K562 (cell line): ENCODE measurements around the gene SCGB1A1. TPM values are rescaled to one million over a fixed set of nuclear protein-coding genes. Genes with fewer than 3 reads are reported as not detected.
A peak's percentile ranks its signal among the peaks of the same experiment; 100 is the strongest.

Experiments used
- ATAC-seq: fragments of 200-7000 bp; cut with Tn5 transposase; 3 replicates; pipeline ENCODE4 v1.9.1; 2020; ENCODE audit warnings: moderate library complexity
- BruUV-seq: library from RNA; stranded (reverse); fragments of 400-500 nt; replicated peaks from 2 replicates; lab custom pipeline; 2021; lab: Mats Ljungman, UMichigan
- CTCF ChIA-PET: fragments of 300-600 bp; formaldehyde crosslinking; extraction: SDS; loops from one replicate; lab custom pipeline; 2021; ENCODE audit warnings: low intra/inter-chr PET ratio; lab: Yijun Ruan, JAX
- POLR2A ChIA-PET: fragments of 300-600, 350-650 bp; sonication (Branson Sonifier 250); formaldehyde crosslinking; extraction: SDS; loops from one replicate; lab custom pipeline; 2021; ENCODE audit warnings: antibody characterized with exemption, inconsistent platforms; lab: Yijun Ruan, JAX
- DNase-seq, 4 experiments: peaks; one replicate each; pipeline versions ENCODE4 v3.0.0 to v3.0.0-alpha.2; 2011 to 2018; ENCODE audit warnings: low spot score in 3 of 4, mixed read lengths in 3 of 4; ENCODE audit errors: extremely low read depth in 1 of 4
- FAIRE-seq: peaks from 2 replicates; lab custom pipeline; 2011; peaks lifted over from hg19 to GRCh38; lab: Jason Lieb, UNC
- H2AFZ ChIP-seq: 2 replicates; pipeline ENCODE4 v1.6.0; 2011; ENCODE audit warnings: low read depth, low read length, control low read depth, inconsistent platforms
- H3K27ac ChIP-seq: fragments of 200-600 bp; 3 replicates; pipeline ENCODE4 v1.8.0; 2011; ENCODE audit warnings: low read depth, mild to moderate bottlenecking, control low read depth, inconsistent platforms, low read length, moderate library complexity, mixed read lengths; ENCODE audit errors: extremely low read depth
- H3K27me3 ChIP-seq, 2 experiments: fragments of 300-600 bp in 1 of 2; 2 replicates in 1 of 2; 3 replicates in 1 of 2; pipeline versions ENCODE4 v1.6.0 to v1.8.0; 2011; ENCODE audit warnings: inconsistent platforms in 2 of 2, low read length in 2 of 2, mild to moderate bottlenecking in 1 of 2, mixed read lengths in 1 of 2, moderate library complexity in 1 of 2; ENCODE audit not compliant: control insufficient read depth in 2 of 2, insufficient read depth in 2 of 2
- H3K36me3 ChIP-seq: fragments of 300-600 bp; 3 replicates; pipeline ENCODE4 v1.8.0; 2011; ENCODE audit warnings: mild to moderate bottlenecking, low read length, inconsistent platforms; ENCODE audit not compliant: control insufficient read depth, insufficient read depth
- H3K4me1 ChIP-seq, 2 experiments: fragments of 200-600 bp in 1 of 2; replicated peaks in 1 of 2; 2 replicates in 1 of 2; 3 replicates in 1 of 2; pipeline versions ENCODE4 v1.5.1 to v1.8.0; 2011; ENCODE audit warnings: inconsistent platforms in 2 of 2, low read length in 2 of 2, mild to moderate bottlenecking in 1 of 2, mixed read lengths in 1 of 2, moderate library complexity in 1 of 2; ENCODE audit not compliant: control insufficient read depth in 2 of 2, insufficient read depth in 2 of 2
- H3K4me2 ChIP-seq: 2 replicates; pipeline ENCODE4 v1.6.1; 2011; ENCODE audit warnings: low read length, control low read depth, inconsistent platforms, mixed read lengths; ENCODE audit not compliant: insufficient read depth
- H3K4me3 ChIP-seq: fragments of 200-600 bp; sonication (generic), shearing (Covaris generic); 2 replicates; pipeline ENCODE4 v1.5.1; 2016; ENCODE audit warnings: control low read depth, inconsistent platforms
- H3K79me2 ChIP-seq: fragments of 200-600 bp; 3 replicates; pipeline ENCODE4 v1.8.0; 2011; ENCODE audit warnings: low read length, inconsistent platforms; ENCODE audit not compliant: control insufficient read depth, insufficient read depth
- H3K9ac ChIP-seq, 2 experiments: 2 replicates each; pipeline versions ENCODE4 v1.6.0 to v1.6.1; 2011; ENCODE audit warnings: low read depth in 2 of 2, low read length in 2 of 2, control low read depth in 1 of 2, inconsistent platforms in 1 of 2, mild to moderate bottlenecking in 1 of 2, mixed read lengths in 1 of 2; ENCODE audit not compliant: insufficient read depth in 1 of 2
- H3K9me1 ChIP-seq: one replicate; pipeline ENCODE4 v1.6.0; 2011; ENCODE audit warnings: inconsistent platforms, mild to moderate bottlenecking, low read length, moderate library complexity; ENCODE audit not compliant: control insufficient read depth, insufficient read depth
- H3K9me3 ChIP-seq: replicated peaks from 2 replicates; pipeline ENCODE4 v1.5.1; 2011; ENCODE audit warnings: low read depth, low read length, inconsistent platforms; ENCODE audit not compliant: control insufficient read depth, insufficient read depth
- H4K20me1 ChIP-seq: replicated peaks from 2 replicates; pipeline ENCODE4 v1.6.1; 2011; ENCODE audit warnings: low read length, inconsistent platforms, mixed read lengths; ENCODE audit not compliant: control insufficient read depth, insufficient read depth
- ARNT ChIP-seq, 2 experiments: fragments of 450-650 bp; IDR thresholded peaks; 2 replicates each; pipeline ENCODE4 v1.6.1; 2016; ENCODE audit warnings: mild to moderate bottlenecking in 1 of 2
- BRD4 ChIP-seq: fragments of 200-600 bp; sonication (generic); IDR thresholded peaks from 2 replicates; pipeline ENCODE4 v1.6.1; 2017; ENCODE audit warnings: inconsistent platforms
- DMBX1 ChIP-seq: fragments of 250-450 bp; sonication (Bioruptor Pico); IDR thresholded peaks from 2 replicates; pipeline ENCODE4 v1.8.0; 2022; ENCODE audit warnings: inconsistent platforms, mild to moderate bottlenecking, moderate library complexity, borderline replicate concordance
- DPF2 ChIP-seq: fragments of 450-650 bp; IDR thresholded peaks from 2 replicates; pipeline ENCODE4 v1.6.1; 2016
- E4F1 ChIP-seq: fragments of 250-450 bp; sonication (Bioruptor Pico); IDR thresholded peaks from 2 replicates; pipeline ENCODE4 v1.5.0; 2021; ENCODE audit warnings: mild to moderate bottlenecking, borderline replicate concordance
- KAT8 ChIP-seq: fragments of 450-650 bp; IDR thresholded peaks from 2 replicates; pipeline ENCODE4 v1.6.1; 2016; ENCODE audit warnings: low read depth, mild to moderate bottlenecking
- NR3C1 ChIP-seq: sonication (generic); formaldehyde crosslinking; IDR thresholded peaks from 2 replicates; pipeline ENCODE4 v1.8.1; 2022; ENCODE audit warnings: missing genetic modification reagents
- TCF3 ChIP-seq: sonication (generic); formaldehyde crosslinking; IDR thresholded peaks from 2 replicates; pipeline ENCODE4 v1.4.0; 2020; ENCODE audit warnings: mild to moderate bottlenecking, missing genetic modification reagents
- U2AF1 ChIP-seq: fragments of 200-400 bp; formaldehyde crosslinking; optimal IDR thresholded peaks from 2 replicates; pipeline ENCODE3; 2017; ENCODE audit warnings: mild to moderate bottlenecking, low read depth, low read length, moderate library complexity
- ZC3H11A ChIP-seq: IDR thresholded peaks from 2 replicates; pipeline ENCODE4 v1.6.1; 2012; ENCODE audit warnings: low read depth, low read length, improper control_type of control experiment
- ZHX1 ChIP-seq: fragments of 150-350 bp; conservative IDR thresholded peaks from 2 replicates; pipeline ENCODE4 v1.6.1; 2014; ENCODE audit warnings: low read length
- ZKSCAN8 ChIP-seq: fragments of 200-800 bp; sonication (Bioruptor generic); IDR thresholded peaks from 2 replicates; pipeline ENCODE4 v1.6.1; 2016; ENCODE audit warnings: missing genetic modification characterization, missing compliant biosample characterization
- ZNF512 ChIP-seq: IDR thresholded peaks from 2 replicates; pipeline ENCODE4 v1.6.1; 2016; ENCODE audit warnings: missing genetic modification characterization, missing compliant biosample characterization
- ZSCAN29 ChIP-seq: fragments of 450-650 bp; IDR thresholded peaks from 2 replicates; pipeline ENCODE4 v1.6.1; 2017
- WGBS: fragments of 100-300 bp; shearing (Covaris generic); methylation state at CpG from one replicate; pipeline ENCODE4 v1.1.6; 2016; ENCODE audit warnings: low coverage, mixed read lengths; ENCODE audit not compliant: insufficient coverage; ENCODE audit errors: missing lambda C conversion rate; 5-methylcytosine and 5-hydroxymethylcytosine counted together
- in situ Hi-C: fragments of 300-500 bp; cut with MboI; formaldehyde crosslinking; loops from 4 replicates; pipeline ENCODE4 v1.15.0; 2018; ENCODE audit warnings: inconsistent platforms, mixed read lengths
- intact Hi-C: fragments of 100-400 bp; cut with micrococcal nuclease; formaldehyde crosslinking; loops from 2 replicates; pipeline ENCODE4 v1.14.2; 2022
- polyA plus RNA-seq, 8 experiments: library from polyadenylated mRNA; depleted of rRNA in 4 of 8; stranded (reverse) in 5 of 8; unstranded in 3 of 8; fragments of >200 nt; fragmentation: Nextera tagmentation in 2 of 8; fragmentation: Illumina TruSeq in 1 of 8; extraction: Ambion mirVana in 2 of 8; extraction: Trizol in 1 of 8; gene quantifications; 2 replicates each; pipeline versions ENCODE4 v1.2.1 to v1.2.3, GENCODE V29; 2011 to 2014; ENCODE audit warnings: inconsistent platforms in 1 of 8, missing spikeins in 1 of 8
- total RNA-seq, 7 experiments: library from RNA; depleted of rRNA in 6 of 7; stranded (reverse); fragments of >200 nt in 6 of 7; fragmentation: Illumina TruSeq in 2 of 7; extraction: Trizol in 2 of 7; gene quantifications; 2 replicates each; pipeline versions ENCODE4 v1.2.1 to v1.2.3, GENCODE V29; 2011 to 2021; ENCODE audit warnings: low replicate concordance in 1 of 7
- TF ChIP-seq, protein P1 (sequence below): fragments of 450-650 bp; IDR thresholded peaks from 2 replicates; pipeline ENCODE4 v1.7.1; 2018; ENCODE audit warnings: mild to moderate bottlenecking, low read depth; ENCODE audit not compliant: partially characterized antibody

SCGB1A1 gene
- total and polyA plus RNA-seq, 9 of the 15 experiments (the other 6 are each of a cell fraction or from before 2014, with no cell fraction given), result 0.55 TPM; not detected in 8

DNA sequence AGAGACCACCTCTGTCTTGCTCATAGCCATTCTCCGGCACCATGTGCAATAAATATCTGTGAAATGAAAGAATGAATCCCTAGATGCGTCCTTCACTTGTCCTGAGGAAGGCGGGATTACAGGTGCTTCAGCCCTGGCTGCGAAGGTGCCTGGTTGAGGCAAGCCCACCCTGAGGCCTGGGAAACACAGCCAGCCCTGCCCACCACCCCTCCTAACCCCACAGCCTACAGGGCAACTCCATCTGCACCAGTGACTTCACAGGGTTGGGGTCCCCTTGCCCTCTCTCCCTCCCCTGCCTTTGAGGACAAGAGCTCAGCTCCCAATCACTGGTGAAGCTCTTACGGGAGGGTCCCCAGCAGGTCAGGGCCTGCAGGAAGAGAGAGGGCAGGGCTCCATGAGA is 17.5 kb upstream of the SCGB1A1 start:
- in situ Hi-C loops, result no loop called here
- H3K9me3 ChIP-seq, result no peaks in the 10 kb centered on the region
- intact Hi-C loops, result no loop called here
- no peaks in the 10 kb centered on the region for H4K20me1 ChIP-seq
- H3K9me1 ChIP-seq, result no peaks in the 10 kb centered on the region
- 85% methylated on average over 5 of the region's 5 CpGs for WGBS
- H3K9ac ChIP-seq, result peak overlapping the region in 1 of 2 experiments; percentile 63; a peak in 2 of 4 replicates
- CTCF ChIA-PET, result no interaction called here
- H3K4me2 ChIP-seq, result no peak overlapping the region
- no peaks in the 10 kb centered on the region for H3K36me3 ChIP-seq
- no peak for FAIRE-seq
- peak overlapping the region; percentile 75; the same call in 1 of the 2 replicates for H2AFZ ChIP-seq
- BruUV-seq, result no TSS peak
- H3K27ac ChIP-seq, result no peak overlapping the region
- no peak for DNase-seq
- H3K4me1 ChIP-seq, result peaks cover 41 to 58% of the 10 kb centered on the region in 2 experiments
- POLR2A ChIA-PET, result interaction anchor here (0.6 to 1.0 kb wide), 6 partner anchors 99 to 270 kb away, joined by 3 to 5 read pairs (median 4); partner anchors contain the start of genes AHNAK and UQCC3
- no peak overlapping the region for H3K4me3 ChIP-seq
- ATAC-seq, result no peak
- H3K27me3 ChIP-seq, result no peaks in the 10 kb centered on the region
- H3K79me2 ChIP-seq, result no peaks in the 10 kb centered on the region
- no peak for TF ChIP-seq ZSCAN29
- TF ChIP-seq, protein P1, sequence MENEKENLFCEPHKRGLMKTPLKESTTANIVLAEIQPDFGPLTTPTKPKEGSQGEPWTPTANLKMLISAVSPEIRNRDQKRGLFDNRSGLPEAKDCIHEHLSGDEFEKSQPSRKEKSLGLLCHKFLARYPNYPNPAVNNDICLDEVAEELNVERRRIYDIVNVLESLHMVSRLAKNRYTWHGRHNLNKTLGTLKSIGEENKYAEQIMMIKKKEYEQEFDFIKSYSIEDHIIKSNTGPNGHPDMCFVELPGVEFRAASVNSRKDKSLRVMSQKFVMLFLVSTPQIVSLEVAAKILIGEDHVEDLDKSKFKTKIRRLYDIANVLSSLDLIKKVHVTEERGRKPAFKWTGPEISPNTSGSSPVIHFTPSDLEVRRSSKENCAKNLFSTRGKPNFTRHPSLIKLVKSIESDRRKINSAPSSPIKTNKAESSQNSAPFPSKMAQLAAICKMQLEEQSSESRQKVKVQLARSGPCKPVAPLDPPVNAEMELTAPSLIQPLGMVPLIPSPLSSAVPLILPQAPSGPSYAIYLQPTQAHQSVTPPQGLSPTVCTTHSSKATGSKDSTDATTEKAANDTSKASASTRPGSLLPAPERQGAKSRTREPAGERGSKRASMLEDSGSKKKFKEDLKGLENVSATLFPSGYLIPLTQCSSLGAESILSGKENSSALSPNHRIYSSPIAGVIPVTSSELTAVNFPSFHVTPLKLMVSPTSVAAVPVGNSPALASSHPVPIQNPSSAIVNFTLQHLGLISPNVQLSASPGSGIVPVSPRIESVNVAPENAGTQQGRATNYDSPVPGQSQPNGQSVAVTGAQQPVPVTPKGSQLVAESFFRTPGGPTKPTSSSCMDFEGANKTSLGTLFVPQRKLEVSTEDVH, result no peak
- no peak for TF ChIP-seq TCF3 (CRISPR knock-in tag)
- no peak for TF ChIP-seq ARNT (IDR thresholded peaks at IDR 0.05)
- no peak for TF ChIP-seq ZC3H11A
- TF ChIP-seq BRD4, result no peak
- no peak for TF ChIP-seq E4F1 (CRISPR knock-in tag)
- TF ChIP-seq U2AF1, result no peak
- no peak for TF ChIP-seq ZKSCAN8 (CRISPR knock-in tag)
- no peak for TF ChIP-seq KAT8
- TF ChIP-seq ZHX1, result no peak
- no peak for TF ChIP-seq ZNF512 (tag)
- no peak for TF ChIP-seq DMBX1 (CRISPR knock-in tag)
- TF ChIP-seq DPF2, result no peak
- no peak for TF ChIP-seq NR3C1 (CRISPR knock-in tag)
